ENCODE results near the gene MFSD2B. TPM values are rescaled to one million over a fixed set of nuclear protein-coding genes. Genes with fewer than 3 reads are reported as not detected.

Gene MFSD2B
- total RNA-seq, 1 experiment from 2014 or later: 0.23 TPM

- H3K9me3 ChIP-seq (ENCODE audit: control insufficient read depth, insufficient read depth, low read depth, low read length): no peaks in the 10 kb centered on the region
- TF ChIP-seq SIN3A (IDR thresholded peaks at IDR 0.05; ENCODE audit: borderline replicate concordance, insufficient read depth, low read depth, low read length) (no peak), CTCF (IDR thresholded peaks at IDR 0.05) (no peak), TCF7L2 (IDR thresholded peaks at IDR 0.05; ENCODE audit: low read depth, low read length) (no peak)
- ChIA-PET CTCF (no interaction called here), POLR2A (no interaction called here)
- H3K27me3 ChIP-seq (ENCODE audit: control insufficient read depth, insufficient read depth, low read length): no peaks in the 10 kb centered on the region
- ATAC-seq (no peak), DNase-seq (ENCODE audit: low read depth, low spot score) (no peak)
- no peaks in the 10 kb centered on the region for H3K4me1 ChIP-seq (ENCODE audit: control insufficient read depth, insufficient read depth, low read length)
- H3K4me3 ChIP-seq (ENCODE audit: low read depth in 2 of 2, low read length in 2 of 2): no peak overlapping the region
- BruUV-seq (replicated peaks): no TSS peak
- H3K36me3 ChIP-seq (ENCODE audit: control insufficient read depth, insufficient read depth, low read length): no peaks in the 10 kb centered on the region; the same call in 1 of the 2 replicates
- H3K27ac ChIP-seq (ENCODE audit: low read length): no peak overlapping the region
- intact Hi-C loops (cut with micrococcal nuclease; ENCODE audit: unreplicated experiment): no loop called here
- in situ Hi-C loops (cut with HindIII; ENCODE audit: low pct_unique_long_range_greater_than_20kb, low sequenced_read_pairs): no loop called here
These were observed 12.6 kb downstream of the MFSD2B start for GRCh38 chr2:24022324-24022974.

GRCh38 chr2:24022975-24023575 lies 13.2 kb downstream of the MFSD2B start:
- no TSS peak for BruUV-seq (replicated peaks)
- CTCF ChIA-PET: no interaction called here
- intact Hi-C loops (cut with micrococcal nuclease; ENCODE audit: unreplicated experiment): no loop called here

More at GRCh38 chr2:24022975-24023575, 13.2 kb downstream of the MFSD2B start:
- Histone ChIP-seq H3K27ac (ENCODE audit: low read length) (no peak overlapping the region), H3K4me3 (ENCODE audit: low read depth in 2 of 2, low read length in 2 of 2) (no peak overlapping the region), H3K9me3 (ENCODE audit: control insufficient read depth, insufficient read depth, low read depth, low read length) (no peaks in the 10 kb centered on the region), H3K27me3 (ENCODE audit: control insufficient read depth, insufficient read depth, low read length) (no peaks in the 10 kb centered on the region), H3K4me1 (ENCODE audit: control insufficient read depth, insufficient read depth, low read length) (no peaks in the 10 kb centered on the region), H3K36me3 (ENCODE audit: control insufficient read depth, insufficient read depth, low read length) (no peaks in the 10 kb centered on the region; the same call in 1 of the 2 replicates)
- TF ChIP-seq POLR2AphosphoS5 (IDR thresholded peaks at IDR 0.05; ENCODE audit: low read depth, low read length) (no peak), REST (IDR thresholded peaks at IDR 0.05; ENCODE audit: insufficient read depth in 1 of 2, low read depth in 2 of 2, low read length in 1 of 2) (no peak), CTCF (IDR thresholded peaks at IDR 0.05) (no peak), TCF7L2 (IDR thresholded peaks at IDR 0.05; ENCODE audit: low read depth, low read length) (no peak), SIN3A (IDR thresholded peaks at IDR 0.05; ENCODE audit: borderline replicate concordance, insufficient read depth, low read depth, low read length) (no peak)
- DNase-seq (ENCODE audit: low read depth, low spot score): no peak
- in situ Hi-C loops (cut with HindIII; ENCODE audit: low pct_unique_long_range_greater_than_20kb, low sequenced_read_pairs): no loop called here
- POLR2A ChIA-PET: no interaction called here
- ATAC-seq: no peak

Measured in Panc1 (cell line).